ENCODE results near the gene PRKCE.
"Not testable (repeated sequence)": the region's sequence is repeated elsewhere in the genome, so short reads cannot be mapped to it uniquely, and the experiment has no call there.

Gene PRKCE

GRCh38 chr2:46203636-46204035 lies 552.2 kb downstream of the PRKCE start:
- FAIRE-seq; DNase-seq (ENCODE audit: low spot score): not testable (repeated sequence)

GRCh38 chr2:46207591-46207990 lies 556.1 kb downstream of the PRKCE start:
- DNase-seq (ENCODE audit: low spot score) (no peak), FAIRE-seq (no peak)

DNA sequence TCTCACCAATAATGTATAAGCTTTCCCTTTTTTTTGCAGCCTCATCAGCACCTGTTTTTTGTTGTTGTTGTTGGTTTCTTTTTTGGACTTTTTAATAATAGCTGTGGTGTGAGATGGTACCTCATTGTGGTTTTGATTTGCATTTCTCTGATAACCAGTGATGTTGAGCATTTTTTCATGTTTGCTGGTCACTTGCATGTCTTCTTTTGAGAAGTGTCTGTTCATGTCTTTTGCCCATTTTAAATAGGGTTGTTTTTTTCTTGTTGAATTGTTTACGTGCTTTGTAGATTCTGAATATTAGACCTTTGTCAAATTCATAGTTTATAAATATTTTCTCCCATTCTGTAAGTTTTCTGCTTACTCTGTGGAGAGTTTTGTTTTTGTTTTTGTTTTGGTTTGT lies 557.3 kb downstream of the PRKCE start:
- FAIRE-seq: no peak
- DNase-seq (ENCODE audit: low spot score): no peak

- FAIRE-seq (no peak), DNase-seq (ENCODE audit: low spot score) (no peak)
These were observed 558.6 kb downstream of the PRKCE start for GRCh38 chr2:46210063-46210462.

DNA sequence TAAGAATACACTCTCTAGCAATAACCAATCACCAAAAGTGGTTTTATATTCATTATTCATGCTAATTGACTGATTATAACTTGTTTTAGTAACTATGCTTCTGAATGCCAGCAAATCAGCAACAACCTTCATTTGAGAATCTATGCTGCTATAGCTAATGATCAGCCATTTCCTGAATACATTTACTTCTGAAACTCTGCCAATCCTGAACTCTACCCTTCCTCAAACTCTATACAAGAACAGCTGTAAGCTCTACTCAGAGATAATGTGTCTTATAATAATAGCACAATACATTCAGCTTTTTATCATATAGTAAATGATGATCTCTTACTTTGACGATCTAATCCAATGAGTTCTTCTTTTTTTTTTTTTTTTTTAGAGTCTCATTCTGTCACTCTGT lies 560.0 kb downstream of the PRKCE start:
- FAIRE-seq (no peak), DNase-seq (ENCODE audit: low spot score) (no peak)

GRCh38 chr2:46213906-46214305 lies 562.4 kb downstream of the PRKCE start:
- no peak for FAIRE-seq
- DNase-seq (ENCODE audit: low spot score): no peak

GRCh38 chr2:46216213-46216612 lies 564.7 kb downstream of the PRKCE start:
- peak; percentile 42 for DNase-seq (ENCODE audit: low spot score)
- no peak for FAIRE-seq

- not testable (repeated sequence) for DNase-seq (ENCODE audit: low spot score); FAIRE-seq
These were observed 572.0 kb downstream of the PRKCE start for GRCh38 chr2:46223514-46223913.

DNA sequence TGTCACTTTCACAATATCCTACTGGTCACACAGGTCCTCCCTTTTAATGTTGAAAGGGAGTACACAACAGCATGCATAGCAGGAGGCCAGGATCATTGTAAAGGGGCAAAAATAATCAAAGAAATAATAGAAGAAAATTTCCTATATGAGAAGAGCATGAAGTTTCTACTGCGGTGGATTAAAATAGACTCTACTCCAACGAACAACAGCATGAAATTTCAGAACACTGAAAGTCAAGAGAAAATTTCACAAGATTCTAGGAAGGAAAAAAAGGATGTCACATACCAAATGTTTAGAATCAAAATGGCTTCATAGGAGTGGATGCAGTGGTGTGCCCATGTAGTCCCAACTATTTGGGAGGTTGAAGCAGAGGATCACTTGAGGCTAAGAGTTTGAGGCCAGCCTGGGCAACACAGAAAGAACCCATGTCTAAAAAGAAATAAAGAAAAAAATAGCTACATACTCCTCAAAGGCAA lies 573.7 kb downstream of the PRKCE start:
- FAIRE-seq (no peak), DNase-seq (ENCODE audit: low spot score) (no peak)

GRCh38 chr2:46225730-46226129 lies 574.3 kb downstream of the PRKCE start:
- no peak for FAIRE-seq
- no peak for DNase-seq (ENCODE audit: low spot score)

GRCh38 chr2:46226620-46227019 lies 575.1 kb downstream of the PRKCE start:
- DNase-seq (ENCODE audit: low spot score): no peak
- FAIRE-seq: no peak

- FAIRE-seq (no peak), DNase-seq (ENCODE audit: low spot score) (no peak)
These were observed 575.5 kb downstream of the PRKCE start for GRCh38 chr2:46227022-46227421.

DNA sequence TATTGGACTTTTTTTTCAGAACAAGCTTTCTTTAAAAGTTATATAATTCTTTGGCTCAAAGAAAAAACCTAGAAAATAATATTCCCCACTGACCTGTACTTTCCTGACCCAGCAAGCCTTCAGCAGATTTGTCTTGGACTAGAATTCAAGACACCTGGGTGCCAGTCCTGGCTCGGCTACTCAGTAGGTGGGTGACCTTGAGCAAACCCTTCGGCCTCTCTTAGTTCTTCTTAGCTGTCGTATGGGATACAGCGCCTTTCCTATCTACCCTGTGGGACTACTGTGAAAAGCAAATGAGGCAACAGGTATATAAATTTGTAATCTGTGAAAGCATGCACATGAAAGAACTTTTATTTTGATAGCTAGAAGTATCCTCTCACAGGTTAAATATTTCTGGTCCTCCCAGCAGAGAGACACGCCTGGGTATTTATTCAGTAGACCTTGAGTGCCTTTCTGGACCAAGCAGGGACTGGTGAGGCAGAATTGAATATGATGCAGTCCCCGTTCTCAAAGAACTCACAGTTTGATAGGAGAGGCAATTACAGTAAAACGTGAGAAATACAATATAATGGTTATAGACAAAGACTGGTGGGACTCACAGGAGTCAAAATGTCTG lies 576.3 kb downstream of the PRKCE start:
- FAIRE-seq (no peak), DNase-seq (ENCODE audit: low spot score) (no peak)

DNA sequence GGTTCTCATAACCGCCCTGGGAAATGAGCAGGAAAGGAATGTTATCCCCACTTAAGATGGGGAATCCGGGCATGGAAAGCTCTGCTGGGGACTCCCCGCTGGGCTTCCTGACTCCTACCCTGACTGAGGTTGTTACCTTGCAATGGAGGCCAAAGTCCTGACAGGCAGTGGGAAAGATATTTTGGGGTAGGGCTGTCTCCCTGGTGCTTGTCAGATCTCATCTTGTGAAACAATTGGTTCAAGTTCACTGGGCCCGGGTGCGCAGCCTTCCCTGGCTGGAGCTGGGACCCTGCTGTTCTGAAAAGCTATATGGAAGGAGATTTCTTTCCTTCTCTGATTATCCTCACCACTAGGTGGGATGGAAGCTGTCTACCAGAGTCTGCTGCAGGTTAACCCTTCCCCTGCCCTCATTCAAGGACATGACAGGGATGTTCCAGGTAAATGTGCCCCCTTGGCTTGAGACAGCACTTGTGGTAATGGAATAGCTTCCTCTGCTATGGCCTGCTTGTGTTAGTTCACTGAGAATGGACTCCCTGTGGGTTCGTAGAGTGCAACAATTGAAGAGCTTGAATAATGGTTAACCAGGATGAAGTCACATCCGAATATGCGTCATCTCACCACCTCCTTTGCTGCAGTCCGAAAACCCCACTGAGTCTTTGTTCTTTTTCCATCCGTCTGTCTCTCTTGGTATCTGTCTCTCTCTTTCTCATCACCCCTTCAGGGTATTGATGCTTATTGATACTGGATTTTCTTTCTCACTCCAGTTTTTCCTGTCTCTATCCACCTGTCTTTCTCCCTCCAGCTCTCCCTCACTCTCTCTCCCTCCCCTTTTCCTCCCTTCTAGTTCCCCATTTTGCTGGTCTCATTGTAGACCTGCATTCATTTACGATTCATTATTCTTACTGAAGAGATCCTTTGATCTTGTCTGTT lies 577.9 kb downstream of the PRKCE start:
- FAIRE-seq: peak; percentile 95
- DNase-seq (ENCODE audit: low spot score): peak; percentile 95

- FAIRE-seq (no peak), DNase-seq (ENCODE audit: low spot score) (peak; percentile 50)
These were observed 578.7 kb downstream of the PRKCE start for GRCh38 chr2:46230115-46230571.

DNA sequence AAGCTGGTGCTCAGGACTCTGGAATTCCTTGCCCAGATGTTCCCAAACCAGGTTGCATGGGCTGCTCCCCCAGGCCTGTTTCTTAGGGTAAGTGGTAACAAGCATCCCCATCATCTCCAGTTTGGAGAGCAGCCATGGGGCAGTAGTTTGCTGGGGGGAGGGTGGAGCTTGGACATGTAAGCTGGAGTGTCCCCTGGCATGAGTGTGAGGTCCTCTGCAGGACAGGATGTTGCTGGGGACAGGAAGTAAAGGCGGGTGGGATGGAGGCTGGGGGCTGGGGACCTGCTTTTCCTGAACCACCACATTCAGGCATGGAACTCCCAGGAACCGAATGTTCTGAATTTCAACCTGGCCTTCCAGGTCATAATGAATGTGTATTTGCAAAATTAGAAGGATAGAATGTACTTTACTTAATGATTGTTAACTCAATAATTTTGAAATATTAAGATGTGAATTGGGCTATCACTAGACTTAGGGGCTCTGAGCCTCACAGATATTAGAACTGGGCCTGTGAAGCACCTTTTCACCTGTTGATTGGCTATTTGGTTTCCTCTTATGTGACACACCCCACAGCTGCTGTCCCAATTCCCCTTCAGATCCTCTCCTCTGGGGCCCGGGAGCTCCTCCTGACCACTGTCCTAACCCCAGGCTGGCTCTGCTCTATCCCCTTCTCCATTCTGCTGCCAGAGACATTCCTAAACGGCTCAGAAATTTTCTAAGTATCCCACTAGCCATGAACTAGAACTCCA lies 579.4 kb downstream of the PRKCE start:
- no peak for FAIRE-seq
- no peak for DNase-seq (ENCODE audit: low spot score)

GRCh38 chr2:46231721-46232120 lies 580.2 kb downstream of the PRKCE start:
- FAIRE-seq: no peak
- DNase-seq (ENCODE audit: low spot score): no peak

GRCh38 chr2:46232860-46233259 lies 581.4 kb downstream of the PRKCE start:
- FAIRE-seq: no peak
- peak; percentile 57 for DNase-seq (ENCODE audit: low spot score)

GRCh38 chr2:46236006-46236875 lies 584.8 kb downstream of the PRKCE start:
- FAIRE-seq (no peak), DNase-seq (ENCODE audit: low spot score) (no peak)
